ENCODE measurements around the gene EFTUD2. TPM values are rescaled to one million over a fixed set of nuclear protein-coding genes. Genes with fewer than 3 reads are reported as not detected.

The EFTUD2 gene
- total RNA-seq, 2 donors from 2014 or later, result 35.2 to 117 TPM

DNA sequence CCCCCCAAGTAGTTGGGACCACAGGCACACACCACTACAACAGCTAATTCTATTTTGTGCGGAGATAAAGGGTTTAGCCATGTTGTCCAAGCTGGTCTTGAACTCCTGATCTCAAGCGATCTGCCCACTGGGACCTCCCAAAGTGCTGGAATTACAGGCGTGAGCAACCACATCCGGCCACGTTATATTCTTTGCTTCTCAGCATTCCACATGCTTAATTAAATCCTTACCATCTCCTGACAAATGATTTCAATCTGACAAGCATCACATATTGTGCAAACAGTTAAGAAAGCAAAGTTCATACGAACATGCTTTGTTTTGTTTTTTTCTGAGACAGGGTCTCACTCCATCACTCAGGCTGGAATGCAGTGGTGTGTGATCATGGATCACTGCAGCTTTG lies 33.3 kb downstream of the EFTUD2 start:
- ATAC-seq (ENCODE audit: insufficient number of reproducible peaks, low FRiP score, low read depth), result no peak
- no peaks in the 10 kb centered on the region for H3K27me3 ChIP-seq (replicated peaks; ENCODE audit: insufficient read depth)
- TF ChIP-seq, protein P1, sequence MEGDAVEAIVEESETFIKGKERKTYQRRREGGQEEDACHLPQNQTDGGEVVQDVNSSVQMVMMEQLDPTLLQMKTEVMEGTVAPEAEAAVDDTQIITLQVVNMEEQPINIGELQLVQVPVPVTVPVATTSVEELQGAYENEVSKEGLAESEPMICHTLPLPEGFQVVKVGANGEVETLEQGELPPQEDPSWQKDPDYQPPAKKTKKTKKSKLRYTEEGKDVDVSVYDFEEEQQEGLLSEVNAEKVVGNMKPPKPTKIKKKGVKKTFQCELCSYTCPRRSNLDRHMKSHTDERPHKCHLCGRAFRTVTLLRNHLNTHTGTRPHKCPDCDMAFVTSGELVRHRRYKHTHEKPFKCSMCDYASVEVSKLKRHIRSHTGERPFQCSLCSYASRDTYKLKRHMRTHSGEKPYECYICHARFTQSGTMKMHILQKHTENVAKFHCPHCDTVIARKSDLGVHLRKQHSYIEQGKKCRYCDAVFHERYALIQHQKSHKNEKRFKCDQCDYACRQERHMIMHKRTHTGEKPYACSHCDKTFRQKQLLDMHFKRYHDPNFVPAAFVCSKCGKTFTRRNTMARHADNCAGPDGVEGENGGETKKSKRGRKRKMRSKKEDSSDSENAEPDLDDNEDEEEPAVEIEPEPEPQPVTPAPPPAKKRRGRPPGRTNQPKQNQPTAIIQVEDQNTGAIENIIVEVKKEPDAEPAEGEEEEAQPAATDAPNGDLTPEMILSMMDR (IDR thresholded peaks at IDR 0.05), result no peak
- no peak overlapping the region for H3K27ac ChIP-seq
- peaks cover 61% of the 10 kb centered on the region for H3K36me3 ChIP-seq
- H3K9me3 ChIP-seq, result no peaks in the 10 kb centered on the region
- H3K4me1 ChIP-seq (ENCODE audit: control insufficient read depth in 1 of 2, low read depth in 2 of 2), result no peaks in the 10 kb centered on the region
- H3K4me3 ChIP-seq, result no peak overlapping the region
- no peak for DNase-seq (ENCODE audit: low spot score)

DNA sequence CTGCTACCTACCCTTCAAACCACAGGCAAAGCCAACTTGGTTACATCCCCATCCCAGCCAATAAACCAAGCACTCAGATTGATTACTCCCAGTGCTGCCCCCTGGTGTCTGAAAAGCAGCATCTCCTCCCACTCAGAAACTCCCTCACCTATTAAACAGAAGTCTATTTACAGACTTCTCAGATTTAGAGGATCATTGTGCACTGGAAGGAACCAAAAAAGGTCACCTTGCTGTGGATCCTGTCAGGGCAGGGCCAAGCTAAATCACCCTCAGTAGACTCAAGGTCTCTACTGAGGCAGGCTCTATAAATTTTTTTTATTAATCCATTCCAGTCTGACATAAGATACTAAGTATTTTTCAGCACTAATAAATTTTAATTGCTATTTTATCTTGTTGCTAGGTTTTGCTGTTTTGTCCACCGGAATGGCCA lies 34.0 kb downstream of the EFTUD2 start:
- Histone ChIP-seq H3K4me1 (ENCODE audit: control insufficient read depth in 1 of 2, low read depth in 2 of 2) (no peaks in the 10 kb centered on the region), H3K9me3 (no peaks in the 10 kb centered on the region), H3K36me3 (peaks cover 61% of the 10 kb centered on the region), H3K27me3 (replicated peaks; ENCODE audit: insufficient read depth) (no peaks in the 10 kb centered on the region), H3K27ac (no peak overlapping the region), H3K4me3 (no peak overlapping the region)
- TF ChIP-seq, protein P1 (IDR thresholded peaks at IDR 0.05), result peak; percentile 87
- ATAC-seq (ENCODE audit: insufficient number of reproducible peaks, low FRiP score, low read depth) (no peak), DNase-seq (ENCODE audit: low spot score) (peak; percentile 7)

DNA sequence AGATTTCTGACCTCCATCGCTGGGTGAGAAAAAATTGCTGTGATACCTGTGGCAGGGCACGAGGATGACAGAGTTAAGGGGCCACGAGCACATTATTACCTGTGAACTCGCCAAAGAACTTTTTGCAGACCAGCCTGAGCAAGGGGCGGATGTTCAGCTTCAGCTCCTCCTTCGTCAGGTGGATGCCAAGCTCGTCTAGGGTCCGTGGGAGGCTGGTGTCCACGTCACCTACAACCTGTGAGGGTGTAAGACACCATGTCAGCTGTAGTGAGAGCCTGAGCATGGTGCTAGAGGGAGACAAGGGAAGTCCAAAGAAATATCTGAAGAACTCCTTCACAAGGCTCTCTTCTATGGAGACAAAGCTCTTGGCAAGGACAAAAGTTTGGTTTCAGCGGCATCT lies 34.4 kb downstream of the EFTUD2 start:
- no peak overlapping the region for H3K27ac ChIP-seq
- no peaks in the 10 kb centered on the region for H3K9me3 ChIP-seq
- no peak overlapping the region for H3K4me3 ChIP-seq
- DNase-seq (ENCODE audit: low spot score) (no peak), ATAC-seq (ENCODE audit: insufficient number of reproducible peaks, low FRiP score, low read depth) (no peak)
- H3K27me3 ChIP-seq (replicated peaks; ENCODE audit: insufficient read depth), result no peaks in the 10 kb centered on the region
- TF ChIP-seq, protein P1 (IDR thresholded peaks at IDR 0.05), result no peak
- H3K4me1 ChIP-seq (ENCODE audit: control insufficient read depth in 1 of 2, low read depth in 2 of 2), result no peaks in the 10 kb centered on the region
- H3K36me3 ChIP-seq, result peaks cover 60% of the 10 kb centered on the region

DNA sequence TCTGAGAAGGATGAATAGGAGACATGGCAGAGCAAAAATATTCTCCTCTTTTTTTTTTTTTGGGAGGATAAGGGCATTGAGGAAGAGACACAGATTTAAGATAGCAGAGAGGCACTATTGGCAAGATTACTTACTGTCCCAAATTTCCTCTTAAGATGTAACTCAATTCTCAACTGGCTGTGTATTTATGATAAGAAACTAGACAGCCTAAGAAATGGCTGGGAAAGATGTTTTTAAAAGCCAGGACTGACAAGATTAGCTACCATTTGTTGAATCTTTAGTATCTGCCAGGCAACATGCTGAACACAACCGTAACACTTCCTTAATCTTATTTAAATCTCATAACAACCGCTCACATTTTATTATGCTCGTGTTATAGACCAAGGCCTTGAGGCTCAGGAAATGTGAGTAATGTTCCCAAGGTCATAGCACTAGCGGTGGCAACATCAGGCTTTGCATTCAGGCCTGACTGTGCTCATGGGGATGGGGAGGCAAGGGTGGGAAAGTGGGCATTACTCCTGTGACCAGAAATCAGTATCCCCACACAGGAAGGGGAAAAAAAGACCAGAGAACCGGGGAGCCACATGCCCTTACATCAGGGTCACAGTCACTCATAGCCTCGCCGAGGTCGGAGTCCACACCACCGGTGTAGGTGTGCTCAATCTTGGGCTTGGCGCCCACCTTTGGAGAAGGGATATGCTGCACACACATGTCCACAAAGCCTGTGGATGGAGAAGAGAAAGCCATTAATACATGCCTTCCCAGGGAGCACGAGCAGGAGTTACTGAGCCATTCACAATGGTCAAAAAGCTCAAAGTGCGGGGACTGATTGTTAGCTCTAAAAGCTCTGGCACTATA lies 36.0 kb downstream of the EFTUD2 start:
- TF ChIP-seq, protein P1 (IDR thresholded peaks at IDR 0.05), result no peak
- H3K27ac ChIP-seq, result no peak overlapping the region
- peaks cover 63% of the 10 kb centered on the region for H3K36me3 ChIP-seq

DNA sequence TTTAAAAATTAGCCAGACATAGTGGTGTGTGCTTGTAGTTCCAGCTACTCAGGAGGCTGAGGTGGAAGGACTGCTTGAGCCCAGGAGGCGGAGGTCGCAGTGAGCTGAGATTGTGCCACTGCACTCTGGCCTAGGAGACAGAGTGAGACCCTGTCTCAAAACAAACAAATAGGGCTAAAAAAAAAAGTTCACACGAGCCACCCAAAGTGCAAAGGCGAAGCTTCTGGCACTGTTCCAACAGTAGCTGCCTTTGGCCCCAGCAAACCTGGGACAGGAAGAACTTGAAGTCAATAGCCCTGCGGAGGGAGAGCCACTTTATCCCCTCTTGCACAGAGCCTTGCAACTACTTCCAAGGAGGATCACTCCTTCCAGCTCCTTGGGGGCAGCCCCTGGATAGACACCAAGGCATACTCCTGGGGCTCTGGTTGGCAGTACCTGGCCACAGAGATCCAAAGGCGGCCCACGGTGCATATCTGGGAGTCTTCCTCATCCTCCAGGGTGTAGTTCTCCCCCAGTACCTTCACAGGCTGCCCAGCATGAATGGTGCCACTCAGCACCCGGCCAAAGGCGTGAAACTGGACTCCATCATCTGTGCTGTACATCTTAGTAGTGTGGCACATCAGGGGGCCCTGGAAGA lies 36.8 kb downstream of the EFTUD2 start:
- no peak overlapping the region for H3K4me3 ChIP-seq
- no peaks in the 10 kb centered on the region for H3K4me1 ChIP-seq (ENCODE audit: control insufficient read depth in 1 of 2, low read depth in 2 of 2)
- no peaks in the 10 kb centered on the region for H3K9me3 ChIP-seq
- H3K36me3 ChIP-seq, result peaks cover 61% of the 10 kb centered on the region
- no peak overlapping the region for H3K27ac ChIP-seq
- TF ChIP-seq, protein P1 (IDR thresholded peaks at IDR 0.05), result no peak
- ATAC-seq (ENCODE audit: insufficient number of reproducible peaks, low FRiP score, low read depth) (no peak), DNase-seq (ENCODE audit: low spot score) (no peak)
- no peaks in the 10 kb centered on the region for H3K27me3 ChIP-seq (replicated peaks; ENCODE audit: insufficient read depth)

More for the DNA sequence above, 36.0 kb downstream of the EFTUD2 start:
- DNase-seq (ENCODE audit: low spot score), result no peak
- no peaks in the 10 kb centered on the region for H3K27me3 ChIP-seq (replicated peaks; ENCODE audit: insufficient read depth)
- H3K4me3 ChIP-seq, result no peak overlapping the region
- no peak for ATAC-seq (ENCODE audit: insufficient number of reproducible peaks, low FRiP score, low read depth)
- no peaks in the 10 kb centered on the region for H3K4me1 ChIP-seq (ENCODE audit: control insufficient read depth in 1 of 2, low read depth in 2 of 2)
- H3K9me3 ChIP-seq, result no peaks in the 10 kb centered on the region
